Transverse colon (tissue), 4 donors: ENCODE data around the gene CXCL12. TPM values are rescaled to one million over a fixed set of nuclear protein-coding genes. Genes with fewer than 3 reads are reported as not detected.

Experiments used
- DNase-seq: peaks from one replicate; pipeline ENCODE4 v3.0.0-alpha.2; 2019
- H3K27ac ChIP-seq, 4 donors: fragments of 200-600 bp; sonication (generic); 2 replicates each; pipeline ENCODE4 v1.5.1; 2016 to 2018; ENCODE audit warnings: inconsistent platforms in 4 of 4
- H3K27me3 ChIP-seq: fragments of 200-600 bp; sonication (generic); 2 replicates; pipeline ENCODE4 v1.5.1; 2017; ENCODE audit warnings: inconsistent platforms
- H3K36me3 ChIP-seq, 4 donors: fragments of 200-600 bp; sonication (generic); 2 replicates each; pipeline ENCODE4 v1.5.1; 2017 to 2019; ENCODE audit warnings: inconsistent platforms in 4 of 4
- H3K4me1 ChIP-seq, 4 donors: fragments of 200-600 bp; sonication (generic); 2 replicates each; pipeline ENCODE4 v1.5.1; 2017 to 2020; ENCODE audit warnings: inconsistent platforms in 4 of 4
- H3K4me3 ChIP-seq, 4 donors: fragments of 200-600 bp; sonication (generic); 1 replicate in 1 of 4; 2 replicates in 3 of 4; pipeline versions ENCODE4 v1.5.1 to v1.6.1; 2017 to 2019; ENCODE audit warnings: inconsistent platforms in 4 of 4
- H3K9me3 ChIP-seq, 2 donors: fragments of 200-600 bp; sonication (generic); 2 replicates each; pipeline ENCODE4 v1.5.1; 2017 to 2019; ENCODE audit warnings: inconsistent platforms in 2 of 2
- CTCF ChIP-seq, 5 experiments: fragments of 200-600 bp in 3 of 5; fragments of 450-650 bp in 2 of 5; sonication (generic) in 3 of 5; IDR thresholded peaks; 1 replicate in 2 of 5; 2 replicates in 3 of 5; pipeline ENCODE4 v1.5.1; 2016 to 2017; ENCODE audit warnings: antibody characterized with exemption in 5 of 5, inconsistent platforms in 3 of 5, mild to moderate bottlenecking in 2 of 5, moderate library complexity in 1 of 5
- EP300 ChIP-seq: sonication (generic); formaldehyde crosslinking; IDR thresholded peaks from one replicate; pipeline ENCODE4 v1.6.1; 2017; ENCODE audit warnings: antibody characterized with exemption, low read depth
- POLR2A ChIP-seq: fragments of 450-650 bp; IDR thresholded peaks from one replicate; pipeline ENCODE4 v1.6.1; 2016; ENCODE audit warnings: antibody characterized with exemption, mild to moderate bottlenecking, moderate library complexity
- POLR2AphosphoS5 ChIP-seq, 3 donors: sonication (generic); formaldehyde crosslinking; IDR thresholded peaks; one replicate each; pipeline ENCODE4 v1.6.1; 2016; ENCODE audit warnings: antibody characterized with exemption in 3 of 3
- WGBS, 2 donors: methylation state at CpG; one replicate each; pipeline ENCODE4 v1.1.5; 2018; ENCODE audit warnings: low coverage in 1 of 2; 5-methylcytosine and 5-hydroxymethylcytosine counted together
- in situ Hi-C, 4 donors: fragments of 200-750 bp; cut with MboI; loops; one replicate each; pipeline versions ENCODE4 v1.15.0 to v1.15.1; 2017; ENCODE audit warnings: low sequenced_read_pairs in 3 of 4, low pct_ligation_motif_present in 1 of 4, low pct_unique_long_range_greater_than_20kb in 1 of 4
- intact Hi-C: fragments of 100-400 bp; cut with DNase I; formaldehyde crosslinking; loops from one replicate; pipeline ENCODE4 v1.15.1; 2023; ENCODE audit warnings: low total_unique reads
- total RNA-seq, 4 donors: library from RNA; depleted of rRNA; stranded (reverse); fragments of >200 nt; gene quantifications; one replicate each; pipeline ENCODE4 v1.1.0, GENCODE V29; 2016

The CXCL12 gene
- total RNA-seq, 4 donors from 2014 or later, result 6.8 to 19.5 (median 17.9) TPM

GRCh38 chr10:44373341-44373995 lies 11.4 kb downstream of the CXCL12 start:
- in situ Hi-C loops (no loop called here), intact Hi-C loops (no loop called here)
- no peak for DNase-seq
- no peaks in the 10 kb centered on the region for H3K9me3 ChIP-seq
- no peak overlapping the region for H3K27ac ChIP-seq
- H3K4me1 ChIP-seq, result no peaks in the 10 kb centered on the region
- H3K36me3 ChIP-seq, result no peaks in the 10 kb centered on the region
- 93% methylated on average over 25 of the region's 27 CpGs; no CpG with 5 or more reads in 1 of the 2 donors for WGBS, 2 donors
- TF ChIP-seq EP300 (no peak), POLR2AphosphoS5 (IDR thresholded peaks at IDR 0.05) (no peak), CTCF (IDR thresholded peaks at IDR 0.05) (no peak), POLR2A (no peak)
- H3K27me3 ChIP-seq, result no peaks in the 10 kb centered on the region
- H3K4me3 ChIP-seq, result no peak overlapping the region

GRCh38 chr10:44372181-44372580 lies 12.7 kb downstream of the CXCL12 start:
- in situ Hi-C loops (no loop called here), intact Hi-C loops (no loop called here)
- H3K4me1 ChIP-seq, result no peaks in the 10 kb centered on the region
- TF ChIP-seq POLR2A, result no peak
- TF ChIP-seq EP300, result no peak
- no peak for TF ChIP-seq CTCF (IDR thresholded peaks at IDR 0.05)
- no peak for TF ChIP-seq POLR2AphosphoS5 (IDR thresholded peaks at IDR 0.05)
- no peak overlapping the region for H3K27ac ChIP-seq
- 88% methylated on average over 5 of the region's 5 CpGs; no CpG with 5 or more reads in 1 of the 2 donors for WGBS, 2 donors
- no peaks in the 10 kb centered on the region for H3K27me3 ChIP-seq
- H3K9me3 ChIP-seq, result no peaks in the 10 kb centered on the region
- H3K36me3 ChIP-seq, result no peaks in the 10 kb centered on the region
- H3K4me3 ChIP-seq, result no peak overlapping the region
- no peak for DNase-seq

GRCh38 chr10:44370731-44371248 lies 14.1 kb downstream of the CXCL12 start:
- in situ Hi-C loops, result no loop called here
- Histone ChIP-seq H3K9me3 (no peaks in the 10 kb centered on the region), H3K4me3 (no peak overlapping the region), H3K36me3 (no peaks in the 10 kb centered on the region), H3K27ac (no peak overlapping the region), H3K4me1 (no peaks in the 10 kb centered on the region), H3K27me3 (no peaks in the 10 kb centered on the region)
- intact Hi-C loops, result no loop called here
- TF ChIP-seq CTCF (IDR thresholded peaks at IDR 0.05), result no peak
- TF ChIP-seq POLR2AphosphoS5 (IDR thresholded peaks at IDR 0.05), result no peak
- TF ChIP-seq POLR2A, result no peak
- no peak for DNase-seq
- 80 to 96% methylated on average over 6 to 10 of the region's 10 CpGs for WGBS, 2 donors

- Histone ChIP-seq H3K9me3 (no peaks in the 10 kb centered on the region), H3K27ac (no peak overlapping the region), H3K36me3 (no peaks in the 10 kb centered on the region), H3K4me1 (no peaks in the 10 kb centered on the region), H3K27me3 (no peaks in the 10 kb centered on the region), H3K4me3 (no peak overlapping the region)
- intact Hi-C loops (no loop called here), in situ Hi-C loops (no loop called here)
- 67 to 74% methylated on average over 1 of the region's 1 CpG for WGBS, 2 donors
- no peak for TF ChIP-seq CTCF (IDR thresholded peaks at IDR 0.05)
- TF ChIP-seq EP300, result no peak
- no peak for TF ChIP-seq POLR2AphosphoS5 (IDR thresholded peaks at IDR 0.05)
- TF ChIP-seq POLR2A, result no peak
- DNase-seq, result no peak
These were observed 15.0 kb downstream of the CXCL12 start for GRCh38 chr10:44369854-44370253.
